Endodermal cell (in vitro differentiated cells): Measurements from ENCODE around the gene PLPP4. TPM values are rescaled to one million over a fixed set of nuclear protein-coding genes. Genes with fewer than 3 reads are reported as not detected.

Experiments
- DNase-seq: peaks from one replicate; pipeline ENCODE4 v3.0.0-alpha.2; 2017
- H3K27ac ChIP-seq: 2 replicates; pipeline ENCODE4 v1.5.1; 2013; ENCODE audit warnings: mild to moderate bottlenecking, low read depth, low read length, moderate library complexity
- H3K27me3 ChIP-seq: 2 replicates; pipeline ENCODE4 v1.6.1; 2013; ENCODE audit warnings: mild to moderate bottlenecking, low read length, moderate library complexity; ENCODE audit not compliant: insufficient read depth, control insufficient read depth, poor library complexity, severe bottlenecking
- H3K36me3 ChIP-seq: 2 replicates; pipeline ENCODE4 v1.7.0; 2013; ENCODE audit warnings: mild to moderate bottlenecking, low read length, moderate library complexity; ENCODE audit not compliant: control insufficient read depth, insufficient read depth
- H3K4me1 ChIP-seq: one replicate; pipeline ENCODE4 v1.7.0; 2013; ENCODE audit warnings: low read length; ENCODE audit not compliant: control insufficient read depth, insufficient read depth
- H3K4me3 ChIP-seq: 2 replicates; pipeline ENCODE4 v1.5.1; 2013; ENCODE audit warnings: mild to moderate bottlenecking, low read length, moderate library complexity
- H3K9ac ChIP-seq: 2 replicates; pipeline ENCODE4 v1.6.1; 2013; ENCODE audit warnings: mild to moderate bottlenecking, low read length, moderate library complexity; ENCODE audit not compliant: poor library complexity, severe bottlenecking; ENCODE audit errors: extremely low read depth
- H3K9me3 ChIP-seq: 2 replicates; pipeline ENCODE4 v1.6.1; 2013; ENCODE audit warnings: mild to moderate bottlenecking, low read length, moderate library complexity; ENCODE audit not compliant: control insufficient read depth
- H3K27ac Mint-ChIP-seq: 2 replicates; pipeline ENCODE4 v1.8.0; 2020; ENCODE audit warnings: mixed read lengths
- H3K27me3 Mint-ChIP-seq: 2 replicates; pipeline ENCODE4 v1.8.0; 2021; ENCODE audit warnings: mild to moderate bottlenecking, mixed read lengths; ENCODE audit not compliant: insufficient read depth
- H3K36me3 Mint-ChIP-seq: 2 replicates; pipeline ENCODE4 v1.8.0; 2020; ENCODE audit warnings: low read depth, mixed read lengths
- H3K4me1 Mint-ChIP-seq: 2 replicates; pipeline ENCODE4 v1.8.0; 2020; ENCODE audit warnings: mixed read lengths
- H3K4me3 Mint-ChIP-seq: 2 replicates; pipeline ENCODE4 v1.8.0; 2020; ENCODE audit warnings: mild to moderate bottlenecking, moderate library complexity, mixed read lengths
- H3K9me3 Mint-ChIP-seq: 2 replicates; pipeline ENCODE4 v1.8.0; 2020; ENCODE audit warnings: mild to moderate bottlenecking, mixed read lengths
- WGBS, 2 experiments: methylation state at CpG; one replicate each; pipeline versions ENCODE4 v1.1.5 to v1.1.7; 2013; ENCODE audit warnings: missing lambda C conversion rate in 2 of 2, mixed read lengths in 1 of 2; ENCODE audit not compliant: insufficient coverage in 1 of 2, insufficient read length in 1 of 2; 5-methylcytosine and 5-hydroxymethylcytosine counted together
- total RNA-seq, 2 donors: library from RNA; stranded (reverse); fragmentation: NEBNext Ultra II Directional in 1 of 2; extraction: Animal tissue kit (Norgen Biotek cat#: 25700) in 1 of 2; gene quantifications; 2 replicates in 1 of 2; 3 replicates in 1 of 2; pipeline ENCODE4 v1.2.1, GENCODE V29; 2021
- TF ChIP-seq, protein P1 (sequence below): fragments of 200-600 bp; sonication (generic); conservative IDR thresholded peaks from 2 replicates; pipeline ENCODE4 v1.5.0; 2021; ENCODE audit warnings: antibody characterized with exemption, mild to moderate bottlenecking

The PLPP4 gene
- total RNA-seq, 2 donors from 2014 or later, result 8.7 to 14.4 TPM

DNA sequence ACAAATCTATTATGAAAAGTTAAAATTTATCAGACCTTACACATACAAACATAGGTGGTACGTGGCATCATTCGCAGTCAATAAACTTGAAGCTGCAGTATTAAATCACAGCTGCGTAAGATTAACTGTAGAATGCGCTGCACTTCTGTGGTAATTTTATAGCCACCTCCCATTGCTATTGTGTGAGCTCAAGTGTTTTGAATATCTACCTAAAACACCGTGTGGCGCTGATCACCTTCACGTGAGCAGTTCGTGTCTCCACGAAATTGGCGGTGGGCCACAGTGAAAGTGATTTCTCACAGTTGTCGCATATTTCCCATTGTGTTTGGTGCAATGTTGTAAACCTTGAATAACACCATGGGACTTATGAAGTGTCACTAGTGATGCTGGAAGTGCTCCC, 102.8 kb downstream of the PLPP4 start:
- Histone ChIP-seq H3K36me3 (no peaks in the 10 kb centered on the region), H3K4me3 (no peak overlapping the region), H3K9ac (no peak overlapping the region), H3K27me3 (no peaks in the 10 kb centered on the region), H3K27ac (no peak overlapping the region), H3K9me3 (peaks cover 3% of the 10 kb centered on the region), H3K4me1 (peaks cover 6% of the 10 kb centered on the region)
- no peak for DNase-seq
- H3K27me3 Mint-ChIP-seq, result no peaks in the 10 kb centered on the region
- no peak overlapping the region for H3K4me3 Mint-ChIP-seq
- no peaks in the 10 kb centered on the region for H3K9me3 Mint-ChIP-seq
- 88 to 93% methylated on average over 10 to 11 of the region's 11 CpGs for WGBS, 2 experiments
- H3K4me1 Mint-ChIP-seq, result peaks cover 23% of the 10 kb centered on the region
- no peaks in the 10 kb centered on the region for H3K36me3 Mint-ChIP-seq
- TF ChIP-seq, protein P1, sequence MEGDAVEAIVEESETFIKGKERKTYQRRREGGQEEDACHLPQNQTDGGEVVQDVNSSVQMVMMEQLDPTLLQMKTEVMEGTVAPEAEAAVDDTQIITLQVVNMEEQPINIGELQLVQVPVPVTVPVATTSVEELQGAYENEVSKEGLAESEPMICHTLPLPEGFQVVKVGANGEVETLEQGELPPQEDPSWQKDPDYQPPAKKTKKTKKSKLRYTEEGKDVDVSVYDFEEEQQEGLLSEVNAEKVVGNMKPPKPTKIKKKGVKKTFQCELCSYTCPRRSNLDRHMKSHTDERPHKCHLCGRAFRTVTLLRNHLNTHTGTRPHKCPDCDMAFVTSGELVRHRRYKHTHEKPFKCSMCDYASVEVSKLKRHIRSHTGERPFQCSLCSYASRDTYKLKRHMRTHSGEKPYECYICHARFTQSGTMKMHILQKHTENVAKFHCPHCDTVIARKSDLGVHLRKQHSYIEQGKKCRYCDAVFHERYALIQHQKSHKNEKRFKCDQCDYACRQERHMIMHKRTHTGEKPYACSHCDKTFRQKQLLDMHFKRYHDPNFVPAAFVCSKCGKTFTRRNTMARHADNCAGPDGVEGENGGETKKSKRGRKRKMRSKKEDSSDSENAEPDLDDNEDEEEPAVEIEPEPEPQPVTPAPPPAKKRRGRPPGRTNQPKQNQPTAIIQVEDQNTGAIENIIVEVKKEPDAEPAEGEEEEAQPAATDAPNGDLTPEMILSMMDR, result no peak
- H3K27ac Mint-ChIP-seq, result no peak overlapping the region

- no peak for DNase-seq
- no peaks in the 10 kb centered on the region for H3K9me3 ChIP-seq
- no peaks in the 10 kb centered on the region for H3K4me1 ChIP-seq
- no peak overlapping the region for H3K4me3 ChIP-seq
- no peaks in the 10 kb centered on the region for H3K36me3 Mint-ChIP-seq
- 94% methylated on average over 8 of the region's 9 CpGs; no CpG with 5 or more reads in 1 of the 2 experiments for WGBS, 2 experiments
- H3K27ac Mint-ChIP-seq, result no peak overlapping the region
- H3K4me1 Mint-ChIP-seq, result peaks cover 2% of the 10 kb centered on the region
- no peak overlapping the region for H3K27ac ChIP-seq
- H3K9ac ChIP-seq, result no peak overlapping the region
- H3K27me3 ChIP-seq, result no peaks in the 10 kb centered on the region
- no peaks in the 10 kb centered on the region for H3K36me3 ChIP-seq
- no peak overlapping the region for H3K4me3 Mint-ChIP-seq
- H3K9me3 Mint-ChIP-seq, result no peaks in the 10 kb centered on the region
- TF ChIP-seq, protein P1, result no peak
- no peaks in the 10 kb centered on the region for H3K27me3 Mint-ChIP-seq
Measured at GRCh38 chr10:120562956-120563355, 105.9 kb downstream of the PLPP4 start.

- peaks cover 2% of the 10 kb centered on the region for H3K4me1 Mint-ChIP-seq
- H3K27me3 Mint-ChIP-seq, result no peaks in the 10 kb centered on the region
- 98 to 100% methylated on average over 1 to 2 of the region's 2 CpGs for WGBS, 2 experiments
- Histone ChIP-seq H3K9me3 (no peaks in the 10 kb centered on the region), H3K27me3 (no peaks in the 10 kb centered on the region), H3K27ac (no peak overlapping the region), H3K9ac (no peak overlapping the region), H3K36me3 (no peaks in the 10 kb centered on the region), H3K4me3 (no peak overlapping the region), H3K4me1 (no peaks in the 10 kb centered on the region)
- H3K4me3 Mint-ChIP-seq, result no peak overlapping the region
- TF ChIP-seq, protein P1, result no peak
- H3K27ac Mint-ChIP-seq, result no peak overlapping the region
- peaks cover 3% of the 10 kb centered on the region for H3K36me3 Mint-ChIP-seq
- H3K9me3 Mint-ChIP-seq, result no peaks in the 10 kb centered on the region
- DNase-seq, result no peak
Measured at GRCh38 chr10:120570418-120570817, 113.4 kb downstream of the PLPP4 start.
